ENCODE data around the gene ALAS1.

The ALAS1 gene

DNA sequence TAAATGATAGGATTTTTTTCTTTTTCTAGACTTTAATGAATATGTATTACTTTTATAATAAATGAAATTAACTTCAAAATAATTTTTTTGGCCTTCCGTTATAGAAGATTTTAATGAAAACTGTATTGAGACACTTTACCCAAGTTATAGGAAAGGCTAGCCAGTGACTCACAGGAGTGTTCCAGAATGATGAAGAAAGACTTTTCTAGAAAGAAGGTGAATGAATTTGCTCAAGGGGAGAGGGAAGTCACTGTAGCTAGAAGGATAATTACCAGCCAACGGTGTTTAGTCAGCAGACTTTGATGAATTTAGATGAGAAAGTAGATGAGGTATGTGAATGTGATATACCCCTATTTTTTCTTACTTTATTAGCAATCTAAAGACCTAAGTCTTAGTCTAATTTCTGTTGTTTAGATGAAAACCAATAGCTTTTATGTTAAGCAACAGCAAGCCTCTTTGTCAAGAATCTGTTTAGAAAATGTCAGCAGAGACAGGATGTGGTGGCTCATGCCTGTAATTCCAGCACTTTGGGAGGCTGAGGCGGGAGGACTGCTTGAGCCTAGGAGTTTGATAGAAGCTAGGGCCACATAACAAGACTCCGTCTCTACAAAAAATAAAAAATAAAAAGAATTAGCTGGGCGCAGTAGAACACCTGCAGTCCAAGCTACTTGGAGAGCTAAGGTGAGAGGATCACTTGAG, 3.2 kb downstream of the ALAS1 start:
- DNase-seq, result no peak

DNA sequence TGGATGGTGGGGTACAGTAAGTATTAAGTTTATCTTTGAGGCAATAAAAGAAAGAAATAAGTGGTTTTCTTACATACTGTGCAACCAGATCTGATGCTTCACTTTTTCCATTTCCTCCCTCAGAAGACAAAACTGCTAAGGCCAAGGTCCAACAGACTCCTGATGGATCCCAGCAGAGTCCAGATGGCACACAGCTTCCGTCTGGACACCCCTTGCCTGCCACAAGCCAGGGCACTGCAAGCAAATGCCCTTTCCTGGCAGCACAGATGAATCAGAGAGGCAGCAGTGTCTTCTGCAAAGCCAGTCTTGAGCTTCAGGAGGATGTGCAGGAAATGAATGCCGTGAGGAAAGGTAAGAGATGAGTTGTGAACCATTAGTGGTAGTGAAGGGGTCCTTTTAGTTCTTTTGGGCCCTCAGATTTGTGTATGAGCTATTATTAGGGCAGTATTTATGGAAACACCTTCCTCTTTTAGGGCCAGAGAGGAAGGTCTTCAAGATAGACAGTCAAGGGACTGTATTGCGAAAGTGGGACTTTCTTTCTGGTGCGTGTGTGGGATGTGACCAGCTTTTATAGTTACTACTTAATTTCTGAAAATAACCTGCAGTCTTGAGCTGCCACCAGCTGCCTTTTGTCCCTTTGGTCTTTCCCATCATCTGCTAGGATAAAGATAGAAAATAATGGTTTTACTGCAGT, 4.6 kb downstream of the ALAS1 start:
- no peak for DNase-seq

DNA sequence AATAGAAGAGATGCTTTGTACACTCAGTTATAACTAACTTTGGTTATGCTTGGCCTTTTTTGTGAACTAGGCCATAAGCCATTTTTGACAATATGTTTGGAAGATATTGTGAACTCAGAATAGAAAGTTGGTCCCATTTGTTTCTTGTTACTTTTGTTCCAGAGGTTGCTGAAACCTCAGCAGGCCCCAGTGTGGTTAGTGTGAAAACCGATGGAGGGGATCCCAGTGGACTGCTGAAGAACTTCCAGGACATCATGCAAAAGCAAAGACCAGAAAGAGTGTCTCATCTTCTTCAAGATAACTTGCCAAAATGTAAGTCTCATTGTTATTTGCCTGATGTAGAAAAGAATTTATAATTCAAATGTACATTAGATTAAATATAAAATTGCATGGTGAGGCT, 5.7 kb downstream of the ALAS1 start:
- no peak for DNase-seq

DNA sequence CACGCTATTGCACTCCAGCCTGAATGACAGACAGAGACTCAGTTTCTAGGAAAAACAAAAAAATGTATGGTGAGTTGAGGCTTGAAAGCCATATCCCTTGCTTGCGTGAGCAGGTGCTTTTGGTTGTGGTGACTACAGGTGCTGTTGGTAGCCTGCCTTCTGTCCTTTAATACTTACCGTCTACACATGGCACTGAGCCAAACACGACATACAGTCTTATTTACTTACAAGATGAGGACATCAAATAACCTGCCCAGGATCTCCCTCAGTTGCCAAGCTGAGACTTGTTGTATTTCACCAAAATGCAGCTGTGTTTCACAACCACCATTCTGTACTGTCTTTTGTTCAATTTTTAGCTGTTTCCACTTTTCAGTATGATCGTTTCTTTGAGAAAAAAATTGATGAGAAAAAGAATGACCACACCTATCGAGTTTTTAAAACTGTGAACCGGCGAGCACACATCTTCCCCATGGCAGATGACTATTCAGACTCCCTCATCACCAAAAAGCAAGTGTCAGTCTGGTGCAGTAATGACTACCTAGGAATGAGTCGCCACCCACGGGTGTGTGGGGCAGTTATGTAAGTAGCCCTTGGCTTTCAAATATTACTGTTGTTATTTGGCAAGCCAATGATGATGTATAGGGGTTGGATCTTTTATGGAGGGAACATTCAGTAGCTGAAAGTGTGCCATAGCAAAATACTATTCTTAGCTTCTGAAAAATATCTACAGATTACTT, 6.5 kb downstream of the ALAS1 start:
- no peak for DNase-seq

DNA sequence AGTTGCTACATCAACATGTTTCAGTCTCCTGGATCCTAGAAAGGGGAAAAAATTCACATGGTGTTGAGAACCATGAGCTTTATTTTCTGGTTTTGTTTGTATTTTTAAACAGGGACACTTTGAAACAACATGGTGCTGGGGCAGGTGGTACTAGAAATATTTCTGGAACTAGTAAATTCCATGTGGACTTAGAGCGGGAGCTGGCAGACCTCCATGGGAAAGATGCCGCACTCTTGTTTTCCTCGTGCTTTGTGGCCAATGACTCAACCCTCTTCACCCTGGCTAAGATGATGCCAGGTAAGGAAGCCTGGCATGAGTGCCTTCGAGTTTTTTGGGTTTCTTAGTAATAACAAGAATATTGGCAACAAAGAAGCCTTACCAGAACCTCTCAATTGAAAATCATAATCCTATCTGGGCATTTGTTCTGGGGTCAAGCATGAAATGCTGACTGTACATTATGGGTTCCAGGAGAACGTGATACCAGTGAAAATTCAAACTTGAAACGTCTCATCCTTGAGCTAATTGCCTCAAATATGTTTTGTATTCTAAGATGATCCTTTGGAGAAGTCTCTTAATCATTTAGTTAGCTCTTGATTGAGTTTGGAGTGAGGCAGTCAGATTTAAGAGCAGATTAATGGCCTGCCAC, 7.9 kb downstream of the ALAS1 start:
- DNase-seq, result no peak

DNA sequence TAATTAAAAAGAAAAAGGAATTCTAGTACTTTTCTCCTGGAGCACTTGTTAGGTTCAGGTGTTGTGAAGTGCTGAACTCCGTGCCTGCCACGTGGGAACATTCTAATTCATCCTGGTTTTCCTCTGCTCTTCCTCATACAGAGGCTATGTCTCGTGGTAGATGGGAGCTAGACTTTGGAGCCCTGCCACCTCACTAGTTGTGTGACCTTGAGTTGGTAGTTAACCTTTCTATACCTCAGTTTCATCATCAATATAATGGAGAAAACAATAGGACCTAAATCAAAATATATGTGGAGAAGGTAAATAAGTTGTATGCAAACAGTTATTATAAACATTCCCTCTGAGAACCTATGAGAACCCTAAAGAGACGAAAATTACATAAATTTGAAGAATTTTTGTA, 10.6 kb downstream of the ALAS1 start:
- DNase-seq, result no peak

DNA sequence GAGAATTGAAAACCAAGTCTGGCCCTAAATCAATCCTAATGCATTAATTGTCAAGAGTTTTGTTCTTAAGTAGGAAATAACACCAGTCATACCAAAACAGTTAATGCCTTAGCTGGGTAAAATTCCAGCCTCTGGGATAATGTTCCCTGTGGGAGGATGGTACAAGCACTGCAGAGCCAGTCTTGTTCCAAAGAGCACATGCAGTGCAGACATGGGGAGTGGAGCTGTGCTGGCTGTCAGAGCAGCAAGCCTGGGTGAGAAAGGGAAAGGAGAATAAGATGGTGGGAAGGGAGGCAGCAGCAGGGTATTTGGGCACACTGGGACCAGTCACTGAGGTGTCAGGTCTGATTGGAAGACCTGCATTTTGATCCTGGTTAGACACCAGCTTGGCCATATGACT, 12.1 kb downstream of the ALAS1 start:
- DNase-seq, result no peak

DNA sequence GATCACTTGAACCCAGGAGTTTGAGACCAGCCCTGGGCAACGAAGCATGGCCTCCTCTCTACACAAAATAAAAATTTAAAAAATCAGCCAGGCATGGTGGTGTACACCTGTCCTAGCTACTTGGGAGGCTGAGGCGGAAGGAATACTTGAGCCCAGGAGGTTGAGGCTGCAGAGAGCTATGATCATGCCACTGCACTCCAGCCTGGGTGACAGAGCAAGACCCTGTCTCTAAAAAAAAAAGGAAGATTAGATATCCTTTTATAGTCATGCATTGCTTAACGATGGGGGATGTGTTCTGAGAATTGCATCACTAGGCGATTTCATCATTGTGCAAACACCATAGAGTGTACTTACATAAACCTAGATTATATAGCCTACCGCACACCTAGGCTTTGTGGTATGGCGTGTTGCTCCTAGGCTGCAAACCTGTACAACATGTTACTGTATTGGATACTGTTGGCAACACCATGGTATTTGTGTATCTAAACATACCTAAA, 12.6 kb downstream of the ALAS1 start:
- no peak for DNase-seq

DNA sequence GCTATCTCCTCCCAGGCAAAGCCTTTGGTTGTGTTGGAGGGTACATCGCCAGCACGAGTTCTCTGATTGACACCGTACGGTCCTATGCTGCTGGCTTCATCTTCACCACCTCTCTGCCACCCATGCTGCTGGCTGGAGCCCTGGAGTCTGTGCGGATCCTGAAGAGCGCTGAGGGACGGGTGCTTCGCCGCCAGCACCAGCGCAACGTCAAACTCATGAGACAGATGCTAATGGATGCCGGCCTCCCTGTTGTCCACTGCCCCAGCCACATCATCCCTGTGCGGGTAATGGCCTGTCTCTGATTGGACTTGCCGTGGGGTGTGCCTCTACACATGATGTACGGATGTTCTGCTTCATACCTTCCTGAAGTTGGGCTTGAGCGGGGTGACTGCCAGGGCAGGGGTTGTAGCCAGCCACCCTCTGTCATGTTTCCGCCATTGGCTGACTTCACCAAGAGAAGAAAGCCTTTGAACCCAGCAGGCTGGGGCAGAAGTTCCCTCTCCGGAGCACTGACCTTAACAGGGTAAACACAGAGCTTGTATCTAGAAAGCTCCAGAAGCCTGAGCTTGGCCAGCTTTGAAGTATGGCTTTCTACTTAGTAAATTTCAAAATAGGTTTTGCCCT, 13.4 kb downstream of the ALAS1 start:
- no peak for DNase-seq

DNA sequence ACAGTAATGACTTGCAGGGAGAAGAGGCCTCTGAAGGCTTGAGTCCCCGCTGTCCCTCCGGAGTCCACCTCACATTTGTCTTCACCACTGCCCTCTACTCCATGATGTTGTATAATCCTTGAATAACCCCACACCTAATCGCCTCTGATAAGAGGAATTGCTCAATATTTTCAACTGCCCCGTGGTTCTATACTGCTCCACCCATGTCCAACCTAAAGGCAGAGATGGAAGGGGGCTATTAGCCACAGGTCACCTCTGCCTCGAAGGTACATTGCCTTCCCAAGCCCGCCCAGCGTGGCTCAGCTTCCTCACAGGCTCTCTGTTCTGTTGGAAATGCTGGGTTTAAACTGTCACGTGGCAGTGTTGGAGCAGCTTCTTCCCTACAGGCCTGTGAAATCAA, 15.0 kb downstream of the ALAS1 start:
- no peak for DNase-seq

DNA sequence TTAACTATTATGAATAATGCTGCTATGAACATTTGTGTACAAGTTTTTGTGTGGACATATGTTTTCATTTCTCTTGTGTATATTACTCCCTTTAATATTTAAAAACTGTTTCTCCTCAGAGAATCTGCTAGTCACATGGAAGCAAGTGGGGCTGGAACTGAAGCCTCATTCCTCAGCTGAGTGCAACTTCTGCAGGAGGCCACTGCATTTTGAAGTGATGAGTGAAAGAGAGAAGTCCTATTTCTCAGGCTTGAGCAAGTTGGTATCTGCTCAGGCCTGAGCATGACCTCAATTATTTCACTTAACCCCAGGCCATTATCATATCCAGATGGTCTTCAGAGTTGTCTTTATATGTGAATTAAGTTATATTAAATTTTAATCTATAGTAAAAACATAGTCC, 15.9 kb downstream of the ALAS1 start:
- no peak for DNase-seq

DNA sequence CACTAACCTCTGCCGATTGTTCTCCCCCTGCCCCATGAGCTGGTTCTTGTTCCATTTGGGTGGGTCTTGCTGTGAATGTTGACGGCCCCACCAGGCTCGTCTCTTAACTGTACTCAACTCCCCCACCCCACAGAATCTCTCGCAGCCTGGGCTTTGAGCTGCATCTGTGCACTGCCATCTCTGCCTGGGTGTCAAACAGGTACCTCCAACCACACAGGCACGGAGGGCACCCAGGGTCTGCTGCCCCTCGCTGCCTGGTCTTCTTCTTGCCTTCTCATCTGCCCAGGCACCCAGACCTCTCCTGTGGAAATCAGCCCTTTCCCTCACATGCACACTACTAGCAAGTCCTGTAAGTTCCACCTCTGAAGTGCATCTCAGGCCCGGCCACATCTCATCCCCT, 17.4 kb downstream of the ALAS1 start:
- no peak for DNase-seq

DNA sequence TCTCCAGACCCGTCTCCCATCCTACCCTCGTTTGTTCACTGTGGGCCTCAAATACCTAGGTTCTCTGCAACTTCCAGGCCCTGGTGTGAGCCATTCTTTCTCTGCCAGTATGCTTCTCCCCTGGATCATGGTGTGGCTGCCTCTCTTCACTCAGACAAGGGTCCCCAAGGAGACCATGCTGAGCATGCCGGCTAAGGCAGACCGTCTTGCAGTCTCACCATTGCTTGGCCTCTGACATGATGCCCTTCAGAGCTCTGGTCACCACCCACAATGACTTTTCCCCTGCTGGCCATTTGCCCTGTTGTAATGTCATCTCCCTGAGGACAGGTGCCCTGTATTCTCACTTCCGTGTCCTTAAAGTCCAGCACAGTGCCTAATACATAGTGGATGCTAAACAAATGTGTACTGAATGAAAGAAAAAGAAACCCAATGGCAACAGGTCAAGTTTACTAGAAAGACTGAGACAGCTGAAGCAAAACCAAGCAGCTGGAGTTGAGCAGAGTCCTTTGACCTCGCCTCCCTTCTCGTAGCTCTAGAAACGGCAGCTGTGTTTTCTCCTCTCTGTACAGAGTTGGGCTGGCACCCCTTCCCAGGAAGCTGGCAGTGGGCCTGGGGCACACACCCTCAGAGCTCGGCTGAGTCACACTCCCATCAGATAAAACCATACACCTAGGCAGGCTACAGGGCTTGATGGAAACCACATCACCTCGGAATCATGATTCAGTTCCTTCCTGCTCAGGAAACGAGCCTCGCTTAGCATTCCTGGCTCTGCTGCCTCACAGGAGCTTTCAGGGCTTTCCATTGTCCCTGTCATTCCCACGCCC, 18.8 kb downstream of the ALAS1 start:
- DNase-seq, result no peak

DNA sequence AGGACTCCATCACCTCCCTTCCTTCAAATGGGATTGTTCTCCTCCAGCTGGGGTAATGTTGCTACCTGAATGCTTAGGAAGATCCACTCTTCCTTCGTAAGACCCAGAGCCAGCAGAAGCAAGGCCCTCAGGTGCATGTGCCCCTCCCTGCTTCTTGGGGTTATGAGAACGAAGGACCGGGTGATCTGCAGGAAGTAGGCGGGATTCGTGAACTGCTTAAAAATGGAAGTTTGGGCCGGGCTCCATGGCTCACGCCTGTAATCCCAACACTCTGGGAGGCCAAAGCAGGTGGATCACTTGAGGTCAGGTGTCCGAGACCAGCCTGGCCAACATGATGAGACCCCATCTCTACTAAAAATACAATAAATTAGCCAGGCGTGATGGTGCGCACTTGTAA, 19.4 kb downstream of the ALAS1 start:
- DNase-seq, result no peak

DNA sequence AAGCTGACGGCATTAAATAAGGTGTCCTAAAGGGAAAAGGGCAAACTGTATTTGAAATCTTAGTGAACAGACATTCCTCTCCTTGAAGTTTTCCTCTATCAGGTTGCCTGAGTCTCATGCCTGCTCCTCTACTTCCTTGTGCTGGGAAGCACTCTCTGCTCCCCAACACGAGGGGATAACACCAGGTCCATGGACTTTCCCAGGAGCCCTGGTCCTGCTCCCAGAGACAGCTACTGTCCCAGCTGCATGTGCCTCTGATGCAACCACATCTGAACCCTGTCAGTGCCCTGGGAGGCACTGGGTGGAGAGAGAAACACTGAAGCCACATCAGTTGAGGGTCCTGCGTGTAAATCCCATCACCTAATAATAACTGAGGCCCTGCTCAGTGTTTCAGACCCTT, 20.1 kb downstream of the ALAS1 start:
- DNase-seq, result no peak

DNA sequence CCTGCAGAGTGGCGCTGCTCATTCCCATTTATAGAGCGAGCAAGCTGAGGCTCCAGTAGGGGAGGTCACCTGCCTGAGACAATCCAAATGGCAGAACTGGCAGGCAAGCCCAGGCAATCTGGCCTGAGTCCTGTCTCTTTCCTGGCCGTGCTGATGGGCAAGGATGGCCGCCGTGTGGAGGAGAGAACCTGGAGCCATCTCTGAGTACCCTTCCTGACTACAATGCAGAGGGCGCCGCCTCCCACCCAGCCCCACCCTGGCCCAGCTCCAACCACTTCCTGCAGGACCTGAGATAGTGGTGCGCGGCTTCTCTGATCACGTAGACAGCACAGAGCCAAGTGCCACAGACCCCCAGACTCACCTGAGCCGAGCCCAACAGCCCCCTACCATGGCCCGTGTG, 20.5 kb downstream of the ALAS1 start:
- DNase-seq, result no peak

DNA sequence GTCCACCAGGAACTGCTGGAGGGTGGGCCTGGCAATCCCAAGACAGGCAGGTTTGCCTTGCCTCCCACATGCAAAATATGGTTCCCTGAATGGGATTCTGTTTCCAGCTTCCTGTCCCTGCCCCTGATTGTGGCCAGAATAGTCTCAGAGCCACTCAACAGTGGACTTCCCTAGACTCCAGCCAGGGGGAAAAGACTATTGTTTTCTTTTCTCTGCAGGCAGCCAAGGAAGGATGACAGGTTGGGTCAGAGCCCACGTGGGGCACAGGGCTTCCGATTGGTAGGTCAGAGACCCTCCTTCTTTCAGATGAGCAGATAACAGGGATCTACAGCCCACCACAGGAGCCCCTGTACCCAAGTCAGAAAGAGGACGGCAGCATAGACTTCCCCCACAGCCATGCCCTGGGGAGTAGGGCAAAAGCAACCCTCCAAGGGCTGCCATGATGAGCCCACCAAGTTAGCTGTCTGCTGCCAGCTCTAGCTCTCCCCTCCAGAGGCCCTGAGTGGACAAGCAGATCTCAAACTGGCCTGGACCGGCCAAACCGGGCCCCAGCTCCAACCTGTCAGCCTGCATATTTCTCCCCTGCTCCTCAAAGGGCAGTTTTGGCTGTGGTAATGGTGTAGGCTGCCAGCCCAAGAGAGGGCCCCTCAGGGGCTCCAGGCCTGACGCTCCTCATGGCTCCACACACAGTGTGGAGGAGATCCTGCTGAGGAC, 21.1 kb downstream of the ALAS1 start:
- peak; percentile 48 for DNase-seq

DNA sequence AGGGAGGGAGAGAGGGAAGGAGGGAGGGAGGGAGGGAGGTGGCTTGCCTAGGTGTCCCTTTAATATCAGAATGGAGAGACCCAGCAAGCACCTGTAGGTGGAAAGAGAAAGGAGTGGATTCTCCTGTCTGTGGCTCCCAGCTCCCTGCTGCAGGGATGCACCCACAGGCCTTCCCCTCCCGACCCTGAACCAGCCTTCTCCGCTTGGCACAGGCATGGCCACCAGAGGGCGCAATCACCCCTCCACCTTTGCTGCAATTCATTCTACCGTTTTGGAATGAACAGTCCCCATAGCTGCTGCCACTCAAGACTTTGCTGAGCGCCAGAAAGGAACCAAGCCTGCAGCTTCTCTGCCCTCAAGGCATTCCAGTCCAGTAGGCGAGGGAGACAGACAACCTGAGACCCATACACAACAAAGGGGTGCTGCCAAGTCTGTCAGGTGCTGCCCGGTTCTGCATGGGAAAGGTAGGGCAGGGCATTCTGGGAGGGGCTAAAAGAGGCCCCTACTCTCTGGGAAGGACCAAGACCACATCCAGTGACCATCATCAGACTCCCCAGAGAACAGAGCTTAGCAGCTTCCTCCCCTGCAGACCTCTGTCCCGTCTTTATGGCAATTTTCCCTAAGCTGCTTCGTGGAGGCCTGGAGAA, 22.5 kb downstream of the ALAS1 start:
- DNase-seq, result peak; percentile 90

DNA sequence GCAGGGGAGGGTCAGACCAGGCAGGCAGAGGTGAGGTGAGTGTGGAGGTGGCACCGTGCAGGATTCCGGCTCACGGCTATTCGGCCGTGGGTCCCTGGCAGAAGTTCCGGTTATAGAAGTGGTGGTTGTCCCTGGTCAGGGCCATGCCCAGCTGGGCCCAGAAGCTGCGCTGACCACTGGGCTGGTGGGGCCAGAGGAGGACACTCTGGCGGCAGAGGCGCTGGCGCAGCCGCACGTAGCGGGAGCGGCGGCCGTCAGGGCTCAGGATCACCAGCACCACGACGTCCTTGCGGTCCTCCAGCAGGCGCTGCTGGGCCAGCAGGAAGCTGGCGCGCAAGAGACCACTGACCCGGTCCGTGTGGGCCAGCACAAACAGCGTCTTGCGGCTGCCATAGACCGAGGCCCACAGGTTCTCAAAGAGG, 23.2 kb downstream of the ALAS1 start:
- no peak for DNase-seq

DNA sequence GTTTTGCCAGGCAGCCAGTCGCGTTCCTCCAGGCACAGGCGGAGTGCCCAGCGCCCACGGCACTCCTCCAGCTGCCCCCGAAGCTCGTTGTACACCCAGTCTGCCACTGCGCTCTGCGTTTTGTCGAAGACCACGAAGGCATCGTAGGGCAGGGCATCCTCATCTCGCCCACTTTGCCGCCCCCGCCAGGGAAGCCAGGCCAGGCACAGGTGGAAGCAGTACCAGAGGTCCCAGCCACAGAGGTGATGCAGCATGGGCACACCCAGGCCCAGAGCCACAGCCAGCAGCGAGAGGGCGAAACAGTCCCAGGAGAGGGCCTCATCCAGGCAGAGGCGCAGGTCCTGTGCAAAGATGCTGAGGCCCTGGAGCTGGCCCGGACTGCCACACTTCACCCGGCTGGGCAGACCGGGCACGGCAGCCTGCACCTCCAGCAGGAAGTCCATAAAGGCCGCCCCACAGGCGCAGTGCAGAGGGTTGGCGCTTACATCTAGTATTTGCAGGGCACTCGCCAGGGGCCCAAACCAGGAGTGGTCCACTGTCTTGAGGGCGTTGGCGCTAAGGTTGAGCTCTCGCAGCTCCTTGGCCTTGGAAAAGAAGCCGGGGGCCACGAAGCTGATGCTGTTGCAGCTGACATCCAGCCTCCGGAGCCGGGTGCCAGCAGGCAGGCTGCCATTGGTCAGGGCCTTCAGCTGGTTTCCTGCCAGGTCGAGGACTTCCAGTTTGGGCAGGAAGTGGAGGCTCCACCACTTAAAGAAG, 23.8 kb downstream of the ALAS1 start:
- no peak for DNase-seq

All from retina (tissue), 1 donor.